A673 (cell line): ENCODE data around the gene ELAC1. TPM values are rescaled to one million over a fixed set of nuclear protein-coding genes. Genes with fewer than 3 reads are reported as not detected.
A peak's percentile ranks its signal among the peaks of the same experiment; 100 is the strongest.

Source experiments
- BruUV-seq: library from RNA; stranded (reverse); fragments of 400-500 nt; replicated peaks from 2 replicates; lab custom pipeline; 2021; lab: Mats Ljungman, UMichigan
- CTCF ChIA-PET: fragments of 300-600 bp; sonication (Branson Sonifier 250); formaldehyde crosslinking; loops from one replicate; lab custom pipeline; 2022; ENCODE audit warnings: antibody characterized with exemption; lab: Charles Lee
- POLR2A ChIA-PET: fragments of 300-600 bp; sonication (Branson Sonifier 250); formaldehyde crosslinking; loops from one replicate; lab custom pipeline; 2022; ENCODE audit warnings: antibody characterized with exemption; ENCODE audit not compliant: low non-redundant PET; lab: Charles Lee
- DNase-seq: peaks from one replicate; pipeline ENCODE4 v3.0.0-alpha.2; 2015; ENCODE audit warnings: low spot score
- H3K27ac ChIP-seq: fragments of 200-600 bp; sonication (generic); 2 replicates; pipeline ENCODE4 v1.5.1; 2016; ENCODE audit warnings: mixed run types, low read depth, mild to moderate bottlenecking, mixed read lengths, antibody characterized with exemption, low read length; ENCODE audit not compliant: poor library complexity, severe bottlenecking
- H3K27me3 ChIP-seq: fragments of 200-600 bp; sonication (generic); replicated peaks from 2 replicates; pipeline ENCODE4 v1.6.1; 2017; ENCODE audit warnings: mixed run types, low read depth, mild to moderate bottlenecking, mixed read lengths, antibody characterized with exemption, low read length; ENCODE audit not compliant: insufficient read depth, poor library complexity
- H3K36me3 ChIP-seq: fragments of 200-600 bp; sonication (generic); 2 replicates; pipeline ENCODE4 v1.6.1; 2016; ENCODE audit warnings: mixed run types, mild to moderate bottlenecking, mixed read lengths, antibody characterized with exemption, low read length; ENCODE audit not compliant: insufficient read depth, poor library complexity, severe bottlenecking
- H3K4me1 ChIP-seq: fragments of 200-600 bp; sonication (generic); 2 replicates; pipeline ENCODE4 v1.6.1; 2017; ENCODE audit warnings: mixed run types, mild to moderate bottlenecking, mixed read lengths, antibody characterized with exemption, low read length; ENCODE audit not compliant: insufficient read depth, poor library complexity, severe bottlenecking
- H3K4me3 ChIP-seq: fragments of 200-600 bp; sonication (generic); 2 replicates; pipeline ENCODE4 v1.5.1; 2016; ENCODE audit warnings: low read depth, mixed run types, mild to moderate bottlenecking, mixed read lengths, low read length; ENCODE audit not compliant: poor library complexity, severe bottlenecking
- H3K9me3 ChIP-seq: fragments of 200-600 bp; sonication (generic); 2 replicates; pipeline ENCODE4 v1.6.1; 2016; ENCODE audit warnings: mixed run types, low read depth, mild to moderate bottlenecking, mixed read lengths, antibody characterized with exemption, low read length; ENCODE audit not compliant: poor library complexity, severe bottlenecking
- CTCF ChIP-seq: fragments of 300-800, 200-600 bp; sonication (generic); conservative IDR thresholded peaks from 2 replicates; pipeline ENCODE4 v1.5.1; 2017; ENCODE audit warnings: low read depth, mild to moderate bottlenecking, antibody characterized with exemption, low read length, moderate library complexity, mixed read lengths
- EZH2 ChIP-seq: fragments of 200-600 bp; sonication (generic); IDR thresholded peaks from 2 replicates; pipeline ENCODE4 v1.6.1; 2017; ENCODE audit warnings: borderline replicate concordance, low read depth, mild to moderate bottlenecking, mixed read lengths, antibody characterized with exemption, low read length; ENCODE audit not compliant: poor library complexity, severe bottlenecking
- intact Hi-C: fragments of 100-400 bp; cut with micrococcal nuclease; formaldehyde crosslinking; loops from one replicate; pipeline ENCODE4 v1.10.0; 2022; ENCODE audit not compliant: unreplicated experiment
- total RNA-seq: library from RNA; stranded (reverse); gene quantifications from 2 replicates; pipeline ENCODE4 v1.2.3, GENCODE V29; 2021

The ELAC1 gene
- total RNA-seq, 1 experiment from 2014 or later: 8.7 TPM

- ChIA-PET POLR2A (no interaction called here), CTCF (no interaction called here)
- peak; percentile 19 for DNase-seq
- H3K4me1 ChIP-seq: no peaks in the 10 kb centered on the region
- no peaks in the 10 kb centered on the region for H3K36me3 ChIP-seq
- no peaks in the 10 kb centered on the region for H3K27me3 ChIP-seq
- TF ChIP-seq CTCF (no peak), EZH2 (no peak)
- no peak overlapping the region for H3K4me3 ChIP-seq
- H3K9me3 ChIP-seq: no peaks in the 10 kb centered on the region
- no peak overlapping the region for H3K27ac ChIP-seq
- intact Hi-C loops: no loop called here
- BruUV-seq: no TSS peak
Measured at GRCh38 chr18:51009072-51009471, 41.2 kb downstream of the ELAC1 start.

DNA sequence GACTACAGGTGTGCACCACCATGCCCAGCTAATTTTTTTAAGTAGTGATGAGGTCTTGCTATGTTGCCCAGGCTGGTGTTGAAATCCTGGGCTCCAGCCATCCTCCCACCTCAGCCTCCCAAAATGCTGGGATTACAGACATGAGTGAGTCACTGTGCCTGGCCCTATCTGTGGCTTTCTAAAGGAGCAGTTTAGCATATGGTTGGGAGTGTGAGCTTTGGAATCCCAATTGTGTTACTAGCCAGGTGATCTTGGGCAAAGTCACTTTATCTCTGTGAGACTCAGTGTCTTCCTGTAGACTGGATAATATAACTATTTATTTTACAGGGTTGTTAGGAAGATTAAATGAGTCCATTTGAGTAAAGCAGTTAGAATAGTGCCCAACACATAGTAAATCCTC is 42.4 kb downstream of the ELAC1 start:
- BruUV-seq: no TSS peak
- Histone ChIP-seq H3K36me3 (no peaks in the 10 kb centered on the region), H3K4me1 (no peaks in the 10 kb centered on the region), H3K4me3 (no peak overlapping the region), H3K27me3 (no peaks in the 10 kb centered on the region), H3K27ac (no peak overlapping the region), H3K9me3 (no peaks in the 10 kb centered on the region)
- intact Hi-C loops: no loop called here
- no peak for DNase-seq
- POLR2A ChIA-PET: no interaction called here
- TF ChIP-seq EZH2 (no peak), CTCF (no peak)
- CTCF ChIA-PET: no interaction called here

- POLR2A ChIA-PET: no interaction called here
- TF ChIP-seq EZH2 (no peak), CTCF (no peak)
Measured at GRCh38 chr18:51011709-51012108, 43.9 kb downstream of the ELAC1 start.

More at GRCh38 chr18:51011709-51012108, 43.9 kb downstream of the ELAC1 start:
- BruUV-seq: no TSS peak
- DNase-seq: no peak
- Histone ChIP-seq H3K4me3 (no peak overlapping the region), H3K27ac (no peak overlapping the region), H3K4me1 (no peaks in the 10 kb centered on the region), H3K27me3 (no peaks in the 10 kb centered on the region), H3K9me3 (no peaks in the 10 kb centered on the region), H3K36me3 (no peaks in the 10 kb centered on the region)
- CTCF ChIA-PET: no interaction called here
- intact Hi-C loops: no loop called here
